ENCODE measurements around the gene LRP8. TPM values are rescaled to one million over a fixed set of nuclear protein-coding genes. Genes with fewer than 3 reads are reported as not detected.

The LRP8 gene
- total RNA-seq, 4 donors from 2014 or later, result 0.36 to 4.2 (median 1.4) TPM

GRCh38 chr1:53321776-53322602 lies 5.9 kb downstream of the LRP8 start:
- no peaks in the 10 kb centered on the region for H3K9me3 ChIP-seq
- TF ChIP-seq POLR2A (IDR thresholded peaks at IDR 0.05) (no peak), CTCF (IDR thresholded peaks at IDR 0.05 in 4 of 5, conservative IDR thresholded peaks at IDR 0.05 in 1 of 5) (no peak)
- no peaks in the 10 kb centered on the region for H3K36me3 ChIP-seq
- in situ Hi-C loops (cut with MboI; ENCODE audit: low sequenced_read_pairs in 4 of 4) (no loop called here), intact Hi-C loops (cut with DNase I; ENCODE audit: low total_unique reads) (no loop called here)
- no peak overlapping the region for H3K4me3 ChIP-seq
- H3K27ac ChIP-seq, result no peak overlapping the region
- no peak for ATAC-seq
- no peaks in the 10 kb centered on the region for H3K27me3 ChIP-seq
- no peak for DNase-seq
- peaks cover 16 to 17% of the 10 kb centered on the region in 2 donors for H3K4me1 ChIP-seq

GRCh38 chr1:53321366-53321765 lies 6.5 kb downstream of the LRP8 start:
- intact Hi-C loops (cut with DNase I; ENCODE audit: low total_unique reads), result no loop called here
- Histone ChIP-seq H3K27me3 (no peaks in the 10 kb centered on the region), H3K36me3 (no peaks in the 10 kb centered on the region), H3K4me3 (no peak overlapping the region), H3K4me1 (peaks cover 10 to 17% of the 10 kb centered on the region in 2 donors), H3K27ac (no peak overlapping the region), H3K9me3 (no peaks in the 10 kb centered on the region)
- TF ChIP-seq POLR2A (IDR thresholded peaks at IDR 0.05) (no peak), CTCF (IDR thresholded peaks at IDR 0.05 in 4 of 5, conservative IDR thresholded peaks at IDR 0.05 in 1 of 5) (no peak)
- in situ Hi-C loops (cut with MboI; ENCODE audit: low sequenced_read_pairs in 4 of 4), result no loop called here
- ATAC-seq (no peak), DNase-seq (no peak)

- TF ChIP-seq POLR2A (IDR thresholded peaks at IDR 0.05), result no peak
- TF ChIP-seq CTCF (IDR thresholded peaks at IDR 0.05 in 4 of 5, conservative IDR thresholded peaks at IDR 0.05 in 1 of 5), result no peak
Measured at GRCh38 chr1:53320646-53321045, 7.2 kb downstream of the LRP8 start.

GRCh38 chr1:53319296-53320101 lies 8.4 kb downstream of the LRP8 start:
- ATAC-seq, result peak in 1 of 2 donors; percentile 50
- Histone ChIP-seq H3K4me3 (no peak overlapping the region), H3K9me3 (no peaks in the 10 kb centered on the region), H3K27me3 (no peaks in the 10 kb centered on the region), H3K4me1 (peaks cover 0 to 10% of the 10 kb centered on the region in 2 donors), H3K36me3 (no peaks in the 10 kb centered on the region), H3K27ac (no peak overlapping the region)
- in situ Hi-C loops (cut with MboI; ENCODE audit: low sequenced_read_pairs in 4 of 4) (no loop called here), intact Hi-C loops (cut with DNase I; ENCODE audit: low total_unique reads) (no loop called here)
- no peak for DNase-seq
- no peak for TF ChIP-seq CTCF (IDR thresholded peaks at IDR 0.05 in 4 of 5, conservative IDR thresholded peaks at IDR 0.05 in 1 of 5)
- TF ChIP-seq POLR2A (IDR thresholded peaks at IDR 0.05), result no peak

More at GRCh38 chr1:53320646-53321045, 7.2 kb downstream of the LRP8 start:
- intact Hi-C loops (cut with DNase I; ENCODE audit: low total_unique reads), result no loop called here
- ATAC-seq (no peak), DNase-seq (no peak)
- Histone ChIP-seq H3K9me3 (no peaks in the 10 kb centered on the region), H3K36me3 (no peaks in the 10 kb centered on the region), H3K27me3 (no peaks in the 10 kb centered on the region), H3K4me3 (no peak overlapping the region), H3K27ac (no peak overlapping the region), H3K4me1 (peaks cover 4 to 17% of the 10 kb centered on the region in 2 donors)
- in situ Hi-C loops (cut with MboI; ENCODE audit: low sequenced_read_pairs in 4 of 4), result no loop called here
